GM23338 (cell line): ENCODE measurements around the gene PCDHGB1.

ENCODE experiments used
- CTCF ChIP-seq, 2 experiments: fragments of 200-600 bp in 1 of 2; sonication (generic) in 1 of 2; conservative IDR thresholded peaks; 2 replicates each; pipeline versions ENCODE4 v1.5.1 to v1.6.1; 2016 to 2017; ENCODE audit warnings: antibody characterized with exemption in 2 of 2, low read depth in 2 of 2, mild to moderate bottlenecking in 2 of 2, moderate library complexity in 1 of 2
- EZH2 ChIP-seq: fragments of 200-600 bp; sonication (generic); IDR thresholded peaks from one replicate; pipeline ENCODE4 v1.8.0; 2017; ENCODE audit warnings: antibody characterized with exemption, mild to moderate bottlenecking, low read depth; ENCODE audit not compliant: unreplicated experiment

- TF ChIP-seq EZH2 (no peak), CTCF (conservative IDR thresholded peaks at IDR 0.05; ENCODE audit: low read depth in 2 of 2) (peak; percentile 42 to 49)
Measured at GRCh38 chr5:141330299-141331080, 19.4 kb upstream of the PCDHGB1 start, which contains the start of gene PCDHGA1.
